GM12878 (cell line): Measurements from ENCODE around the gene ASPDH. TPM values are rescaled to one million over a fixed set of nuclear protein-coding genes. Genes with fewer than 3 reads are reported as not detected.

Experiments used
- ATAC-seq: fragments of 200-7000 bp; cut with Tn5 transposase; 3 replicates; pipeline ENCODE4 v1.9.1; 2020; ENCODE audit warnings: mild to moderate bottlenecking, moderate library complexity
- BruUV-seq: library from RNA; stranded (reverse); fragments of 400-500 nt; replicated peaks from 2 replicates; lab custom pipeline; 2021; lab: Mats Ljungman, UMichigan
- CTCF ChIA-PET: fragments of 300-600 bp; sonication (Branson Sonifier 250); formaldehyde crosslinking; extraction: SDS; loops from one replicate; lab custom pipeline; 2021; ENCODE audit warnings: inconsistent platforms; lab: Yijun Ruan, JAX
- POLR2A ChIA-PET: fragments of 350-600 bp; formaldehyde crosslinking; extraction: SDS; loops from one replicate; lab custom pipeline; 2021; ENCODE audit warnings: inconsistent platforms; lab: Charles Lee
- RAD21 ChIA-PET: fragments of 300-600 bp; sonication (Branson Sonifier 250); formaldehyde crosslinking; loops from one replicate; lab custom pipeline; 2023; ENCODE audit warnings: antibody characterized with exemption; ENCODE audit not compliant: unreplicated experiment; lab: Charles Lee
- SMC1A ChIA-PET: fragments of 300-600 bp; sonication (Branson Sonifier 250); formaldehyde crosslinking; loops from one replicate; lab custom pipeline; 2023; ENCODE audit not compliant: unreplicated experiment, uncharacterized antibody; lab: Charles Lee
- DNase-seq: peaks from one replicate; pipeline ENCODE4 v3.0.0-alpha.2; 2011; ENCODE audit warnings: low read depth, low spot score
- FAIRE-seq: peaks from 3 replicates; lab custom pipeline; 2011; peaks lifted over from hg19 to GRCh38; lab: Jason Lieb, UNC
- H2AFZ ChIP-seq: 2 replicates; pipeline ENCODE4 v1.6.0; 2011; ENCODE audit warnings: low read depth, low read length, control low read depth; ENCODE audit not compliant: control insufficient read depth
- H3K27ac ChIP-seq: 2 replicates; pipeline ENCODE4 v1.5.1; 2011; ENCODE audit warnings: control low read depth; ENCODE audit not compliant: control insufficient read depth, insufficient read depth
- H3K27me3 ChIP-seq, 2 experiments: replicated peaks in 1 of 2; 2 replicates each; pipeline versions ENCODE4 v1.6.0 to v1.6.1; 2011; ENCODE audit warnings: low read length in 1 of 2; ENCODE audit not compliant: control insufficient read depth in 2 of 2, insufficient read depth in 2 of 2
- H3K36me3 ChIP-seq, 2 experiments: 2 replicates each; pipeline ENCODE4 v1.5.1; 2011; ENCODE audit warnings: low read length in 1 of 2; ENCODE audit not compliant: control insufficient read depth in 2 of 2, insufficient read depth in 2 of 2
- H3K4me1 ChIP-seq: 2 replicates; pipeline ENCODE4 v1.6.1; 2011; ENCODE audit warnings: mild to moderate bottlenecking, low read length, moderate library complexity, mixed read lengths; ENCODE audit not compliant: control insufficient read depth, insufficient read depth
- H3K4me2 ChIP-seq: 2 replicates; pipeline ENCODE4 v1.6.0; 2011; ENCODE audit warnings: control low read depth; ENCODE audit not compliant: control insufficient read depth, insufficient read depth
- H3K4me3 ChIP-seq: fragments of 200-600 bp; sonication (generic); 2 replicates; pipeline ENCODE4 v1.5.1; 2016
- H3K79me2 ChIP-seq: 2 replicates; pipeline ENCODE4 v1.6.0; 2011; ENCODE audit warnings: low read length; ENCODE audit not compliant: control insufficient read depth, insufficient read depth
- H3K9ac ChIP-seq: 2 replicates; pipeline ENCODE4 v1.8.0; 2011; ENCODE audit warnings: low read length, control low read depth, mixed read lengths; ENCODE audit not compliant: control insufficient read depth, insufficient read depth
- H3K9me3 ChIP-seq: replicated peaks from 3 replicates; pipeline ENCODE4 v1.5.1; 2011; ENCODE audit warnings: mild to moderate bottlenecking, low read length; ENCODE audit not compliant: control insufficient read depth, insufficient read depth
- H4K20me1 ChIP-seq: 2 replicates; pipeline ENCODE4 v1.6.0; 2011; ENCODE audit not compliant: control insufficient read depth, insufficient read depth
- ZBTB40 ChIP-seq: fragments of 450-650 bp; IDR thresholded peaks from 2 replicates; pipeline ENCODE4 v1.6.1; 2016; ENCODE audit warnings: mild to moderate bottlenecking, moderate library complexity, borderline replicate concordance
- ZZZ3 ChIP-seq: IDR thresholded peaks from 2 replicates; pipeline ENCODE4 v1.6.1; 2011; ENCODE audit warnings: low read depth; ENCODE audit not compliant: control insufficient read depth, insufficient read length
- WGBS: methylation state at CpG from one replicate; pipeline ENCODE4 v1.1.6; 2016; ENCODE audit warnings: low lambda C conversion rate; ENCODE audit not compliant: insufficient replicate concordance, insufficient coverage; ENCODE audit errors: missing lambda C conversion rate; 5-methylcytosine and 5-hydroxymethylcytosine counted together
- in situ Hi-C: fragments of 300-500 bp; cut with MboI; formaldehyde crosslinking; loops from 9 replicates; pipeline ENCODE4 v1.14.3; 2018; ENCODE audit warnings: mixed read lengths
- intact Hi-C: fragments of 100-400 bp; cut with micrococcal nuclease; formaldehyde crosslinking; loops from one replicate; pipeline ENCODE4 v1.14.2; 2022; ENCODE audit not compliant: unreplicated experiment
- polyA plus RNA-seq, 11 experiments: library from polyadenylated mRNA; depleted of rRNA in 4 of 11; unstranded in 6 of 11; stranded (reverse) in 5 of 11; fragments of >200 nt; fragmentation: Nextera tagmentation in 4 of 11; fragmentation: Illumina TruSeq in 1 of 11; extraction: Ambion mirVana in 4 of 11; extraction: Trizol in 1 of 11; gene quantifications; 1 replicate in 1 of 11; 2 replicates in 10 of 11; pipeline versions ENCODE4 v1.2.1 to v1.2.3, GENCODE V29; 2011 to 2016; ENCODE audit warnings: inconsistent platforms in 2 of 11, missing spikeins in 2 of 11, low read depth in 1 of 11
- total RNA-seq, 4 experiments: library from RNA; depleted of rRNA in 3 of 4; stranded (reverse); fragments of >200 nt in 3 of 4; fragmentation: Illumina TruSeq in 1 of 4; extraction: Trizol in 1 of 4; gene quantifications; 2 replicates each; pipeline versions ENCODE4 v1.2.1 to v1.2.3, GENCODE V29; 2013 to 2021

ASPDH gene
- total and polyA plus RNA-seq, 10 of the 15 experiments (the other 5 are each of a cell fraction or from before 2014, with no cell fraction given) = not detected

DNA sequence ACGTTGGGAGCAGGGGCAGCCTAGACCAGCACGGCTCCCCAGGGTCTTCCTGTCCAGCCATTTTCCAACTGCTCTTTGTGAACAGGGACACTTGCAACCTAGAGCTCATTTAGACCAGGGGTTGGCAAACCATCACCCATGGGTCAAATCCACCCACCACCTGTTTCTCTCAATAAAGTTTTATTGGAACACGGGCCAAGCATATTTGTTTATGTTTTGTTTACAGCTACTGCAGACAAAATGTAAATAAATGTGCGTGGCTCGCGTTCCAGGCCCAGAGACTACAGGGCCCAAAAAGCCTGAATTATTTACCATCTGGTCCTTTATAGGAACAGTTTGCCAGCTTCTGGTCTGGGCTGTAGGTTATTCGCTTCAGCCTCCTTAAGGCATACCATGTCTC, 50.7 kb downstream of the ASPDH start:
- CTCF ChIA-PET = interaction anchor here (0.8 to 4.6 kb wide), 7 partner anchors 16 to 112 kb away, joined by 3 to 167 read pairs (median 5); partner anchors contain the start of gene NAPSA
- no peak overlapping the region for H3K4me3 ChIP-seq
- H3K4me2 ChIP-seq = no peak overlapping the region
- in situ Hi-C loops (loop anchor here (5.0 kb wide), 1 partner anchor 96 kb away; the partner anchor contains the start of gene NAPSA), intact Hi-C loops (no loop called here)
- SMC1A ChIA-PET = interaction anchor here (0.6 to 4.6 kb wide), 6 partner anchors 29 to 105 kb away, joined by 3 to 68 read pairs (median 4); partner anchors contain the start of gene NR1H2
- WGBS = 51% methylated on average over 7 of the region's 7 CpGs
- RAD21 ChIA-PET = interaction anchor here (1.0 to 3.9 kb wide), 7 partner anchors 31 to 106 kb away, joined by 3 to 72 read pairs (median 4); partner anchors contain the start of genes MYBPC2 and NR1H2
- H4K20me1 ChIP-seq = no peaks in the 10 kb centered on the region
- peaks cover 20% of the 10 kb centered on the region for H3K4me1 ChIP-seq
- no peak overlapping the region for H2AFZ ChIP-seq
- H3K27me3 ChIP-seq = no peaks in the 10 kb centered on the region
- ATAC-seq (no peak), DNase-seq (no peak), FAIRE-seq (no peak)
- BruUV-seq = no TSS peak
- POLR2A ChIA-PET = interaction anchor here (0.6 to 1.1 kb wide), 2 partner anchors 10 to 94 kb away, joined by 3 to 4 read pairs; no protein-coding TSS in a partner anchor
- H3K9me3 ChIP-seq = no peaks in the 10 kb centered on the region
- no peaks in the 10 kb centered on the region for H3K36me3 ChIP-seq
- H3K27ac ChIP-seq = no peak overlapping the region
- no peaks in the 10 kb centered on the region for H3K79me2 ChIP-seq
- TF ChIP-seq ZBTB40 (peak; percentile 79), ZZZ3 (no peak)
- no peak overlapping the region for H3K9ac ChIP-seq

Other genes starting within 250 kb of the ASPDH start
Only the 7 nearest of the 14 such genes appear.
- 106 and 123 TPM in 2 replicates for gene SPIB, start 95.0 kb downstream of the ASPDH start, total RNA-seq (2014; rRNA removed)
- gene SPIB, start 95.0 kb downstream of the ASPDH start, total RNA-seq (2014; rRNA removed; fragmentation: Illumina TruSeq; extraction: Trizol) = 28.3 and 30.4 TPM in 2 replicates
- gene SPIB, start 95.0 kb downstream of the ASPDH start, total RNA-seq (2021) = 85.0 and 90.7 TPM in 2 replicates
- gene SPIB, start 95.0 kb downstream of the ASPDH start, polyA plus RNA-seq (2011; rRNA removed) = 22.6 and 58.4 TPM in 2 replicates
- gene SPIB, start 95.0 kb downstream of the ASPDH start, polyA plus RNA-seq (2014; fragmentation: Illumina TruSeq; extraction: Trizol) = 22.0 and 34.8 TPM in 2 replicates
- 10 to 100 TPM in 1 of 2 experiments, 1 to 10 TPM in 1; 3.5 to 14.0 TPM for gene SPIB, start 95.0 kb downstream of the ASPDH start, polyA plus RNA-seq (2014; fragmentation: Nextera tagmentation; extraction: Ambion mirVana)
- 89.3 and 90.4 TPM in 2 replicates for gene SPIB, start 95.0 kb downstream of the ASPDH start, polyA plus RNA-seq (2014; rRNA removed)
- gene SPIB, start 95.0 kb downstream of the ASPDH start, polyA plus RNA-seq (2016; fragmentation: Nextera tagmentation; extraction: Ambion mirVana) = 10 to 100 TPM; 53.6 to 60.2 TPM
- gene MYBPC2, start 81.0 kb downstream of the ASPDH start, total RNA-seq (2014; rRNA removed) = 0.49 and 0.51 TPM in 2 replicates
- 0.37 and 0.67 TPM in 2 replicates for gene MYBPC2, start 81.0 kb downstream of the ASPDH start, total RNA-seq (2014; rRNA removed; fragmentation: Illumina TruSeq; extraction: Trizol)
- gene MYBPC2, start 81.0 kb downstream of the ASPDH start, total RNA-seq (2021) = 0.90 and 1.4 TPM in 2 replicates
- gene MYBPC2, start 81.0 kb downstream of the ASPDH start, polyA plus RNA-seq (2011; rRNA removed) = 0.06 and 0.15 TPM in 2 replicates
- 0.56 and 0.73 TPM in 2 replicates for gene MYBPC2, start 81.0 kb downstream of the ASPDH start, polyA plus RNA-seq (2014; fragmentation: Illumina TruSeq; extraction: Trizol)
- gene MYBPC2, start 81.0 kb downstream of the ASPDH start, polyA plus RNA-seq (2014; fragmentation: Nextera tagmentation; extraction: Ambion mirVana) = under 1 TPM; 0.09 to 0.10 TPM
- gene MYBPC2, start 81.0 kb downstream of the ASPDH start, polyA plus RNA-seq (2014; rRNA removed) = 0.65 and 0.72 TPM in 2 replicates
- 1 to 10 TPM; 1.9 to 2.6 TPM for gene MYBPC2, start 81.0 kb downstream of the ASPDH start, polyA plus RNA-seq (2016; fragmentation: Nextera tagmentation; extraction: Ambion mirVana)
- 62.4 and 66.3 TPM in 2 replicates for gene EMC10, start 37.4 kb downstream of the ASPDH start, total RNA-seq (2014; rRNA removed)
- gene EMC10, start 37.4 kb downstream of the ASPDH start, total RNA-seq (2014; rRNA removed; fragmentation: Illumina TruSeq; extraction: Trizol) = 24.2 and 26.3 TPM in 2 replicates
- 76.2 and 77.3 TPM in 2 replicates for gene EMC10, start 37.4 kb downstream of the ASPDH start, total RNA-seq (2021)
- 13.8 and 22.4 TPM in 2 replicates for gene EMC10, start 37.4 kb downstream of the ASPDH start, polyA plus RNA-seq (2011; rRNA removed)
- 3.5 and 18.2 TPM in 2 replicates for gene EMC10, start 37.4 kb downstream of the ASPDH start, polyA plus RNA-seq (2014; fragmentation: Illumina TruSeq; extraction: Trizol)
- 1 to 10 TPM; 2.5 to 5.5 TPM for gene EMC10, start 37.4 kb downstream of the ASPDH start, polyA plus RNA-seq (2014; fragmentation: Nextera tagmentation; extraction: Ambion mirVana)
- 61.0 and 69.1 TPM in 2 replicates for gene EMC10, start 37.4 kb downstream of the ASPDH start, polyA plus RNA-seq (2014; rRNA removed)
- 1 to 10 TPM; 6.8 to 8.9 TPM for gene EMC10, start 37.4 kb downstream of the ASPDH start, polyA plus RNA-seq (2016; fragmentation: Nextera tagmentation; extraction: Ambion mirVana)
- gene GARIN5A, start 37.1 kb downstream of the ASPDH start, total RNA-seq (2014; rRNA removed) = 0.22 TPM in 1 of 2 replicates, not detected in the other
- gene GARIN5A, start 37.1 kb downstream of the ASPDH start, total RNA-seq (2014; rRNA removed; fragmentation: Illumina TruSeq; extraction: Trizol) = not detected in 2 replicates
- 0.37 TPM in 1 of 2 replicates, not detected in the other for gene GARIN5A, start 37.1 kb downstream of the ASPDH start, total RNA-seq (2021)
- 0.22 TPM in 1 of 2 replicates, not detected in the other for gene GARIN5A, start 37.1 kb downstream of the ASPDH start, polyA plus RNA-seq (2011; rRNA removed)
- not detected in 2 replicates for gene GARIN5A, start 37.1 kb downstream of the ASPDH start, polyA plus RNA-seq (2014; fragmentation: Illumina TruSeq; extraction: Trizol)
- gene GARIN5A, start 37.1 kb downstream of the ASPDH start, polyA plus RNA-seq (2014; fragmentation: Nextera tagmentation; extraction: Ambion mirVana) = under 1 TPM in 1 of 2 experiments, not detected in 1; 0.18 TPM
- 0.53 TPM in 1 of 2 replicates, not detected in the other for gene GARIN5A, start 37.1 kb downstream of the ASPDH start, polyA plus RNA-seq (2014; rRNA removed)
- 1 to 10 TPM in 1 of 2 experiments, under 1 TPM in 1; 0.25 to 1.2 TPM for gene GARIN5A, start 37.1 kb downstream of the ASPDH start, polyA plus RNA-seq (2016; fragmentation: Nextera tagmentation; extraction: Ambion mirVana)
- gene JOSD2, start 2.7 kb downstream of the ASPDH start, total RNA-seq (2014; rRNA removed) = 17.0 and 21.0 TPM in 2 replicates
- 3.1 and 3.9 TPM in 2 replicates for gene JOSD2, start 2.7 kb downstream of the ASPDH start, total RNA-seq (2014; rRNA removed; fragmentation: Illumina TruSeq; extraction: Trizol)
- 22.7 and 24.5 TPM in 2 replicates for gene JOSD2, start 2.7 kb downstream of the ASPDH start, total RNA-seq (2021)
- 2.1 and 4.9 TPM in 2 replicates for gene JOSD2, start 2.7 kb downstream of the ASPDH start, polyA plus RNA-seq (2011; rRNA removed)
- gene JOSD2, start 2.7 kb downstream of the ASPDH start, polyA plus RNA-seq (2014; fragmentation: Illumina TruSeq; extraction: Trizol) = 0.91 TPM in 1 of 2 replicates, not detected in the other
- 1 to 10 TPM; 1.0 to 1.6 TPM for gene JOSD2, start 2.7 kb downstream of the ASPDH start, polyA plus RNA-seq (2014; fragmentation: Nextera tagmentation; extraction: Ambion mirVana)
- 23.8 and 26.3 TPM in 2 replicates for gene JOSD2, start 2.7 kb downstream of the ASPDH start, polyA plus RNA-seq (2014; rRNA removed)
- gene JOSD2, start 2.7 kb downstream of the ASPDH start, polyA plus RNA-seq (2016; fragmentation: Nextera tagmentation; extraction: Ambion mirVana) = 10 to 100 TPM; 25.1 to 26.7 TPM
- not detected in 2 replicates for gene LRRC4B, start 54.5 kb upstream of the ASPDH start, total RNA-seq (2014; rRNA removed)
- not detected in 2 replicates for gene LRRC4B, start 54.5 kb upstream of the ASPDH start, total RNA-seq (2014; rRNA removed; fragmentation: Illumina TruSeq; extraction: Trizol)
- gene LRRC4B, start 54.5 kb upstream of the ASPDH start, total RNA-seq (2021) = not detected in 2 replicates
- 0.14 TPM in 1 of 2 replicates, not detected in the other for gene LRRC4B, start 54.5 kb upstream of the ASPDH start, polyA plus RNA-seq (2011; rRNA removed)
- gene LRRC4B, start 54.5 kb upstream of the ASPDH start, polyA plus RNA-seq (2014; fragmentation: Illumina TruSeq; extraction: Trizol) = not detected in 2 replicates
- gene LRRC4B, start 54.5 kb upstream of the ASPDH start, polyA plus RNA-seq (2014; fragmentation: Nextera tagmentation; extraction: Ambion mirVana) = not detected
- not detected in 2 replicates for gene LRRC4B, start 54.5 kb upstream of the ASPDH start, polyA plus RNA-seq (2014; rRNA removed)
- not detected for gene LRRC4B, start 54.5 kb upstream of the ASPDH start, polyA plus RNA-seq (2016; fragmentation: Nextera tagmentation; extraction: Ambion mirVana)
- gene SYT3, start 126.0 kb upstream of the ASPDH start, total RNA-seq (2014; rRNA removed) = not detected in 2 replicates
- not detected in 2 replicates for gene SYT3, start 126.0 kb upstream of the ASPDH start, total RNA-seq (2014; rRNA removed; fragmentation: Illumina TruSeq; extraction: Trizol)
- gene SYT3, start 126.0 kb upstream of the ASPDH start, total RNA-seq (2021) = not detected in 2 replicates
- 0.03 and 0.05 TPM in 2 replicates for gene SYT3, start 126.0 kb upstream of the ASPDH start, polyA plus RNA-seq (2011; rRNA removed)
- gene SYT3, start 126.0 kb upstream of the ASPDH start, polyA plus RNA-seq (2014; fragmentation: Illumina TruSeq; extraction: Trizol) = not detected in 2 replicates
- gene SYT3, start 126.0 kb upstream of the ASPDH start, polyA plus RNA-seq (2014; fragmentation: Nextera tagmentation; extraction: Ambion mirVana) = not detected
- gene SYT3, start 126.0 kb upstream of the ASPDH start, polyA plus RNA-seq (2014; rRNA removed) = 0.18 TPM in 1 of 2 replicates, not detected in the other
- not detected for gene SYT3, start 126.0 kb upstream of the ASPDH start, polyA plus RNA-seq (2016; fragmentation: Nextera tagmentation; extraction: Ambion mirVana)